Astrocyte of the hippocampus (primary cell): Measurements from ENCODE around the gene KSR2.
A peak's percentile ranks its signal among the peaks of the same experiment; 100 is the strongest.

Source experiments
- DNase-seq: peaks from one replicate; pipeline ENCODE4 v3.0.0; 2011; ENCODE audit warnings: low read depth, low spot score

Gene KSR2

GRCh38 chr12:117580718-117581062 lies 388.1 kb downstream of the KSR2 start:
- no peak for DNase-seq

- no peak for DNase-seq
These were observed 388.6 kb downstream of the KSR2 start for GRCh38 chr12:117580015-117580717.

GRCh38 chr12:117577122-117577657 lies 391.6 kb downstream of the KSR2 start:
- DNase-seq = no peak

- DNase-seq = no peak
These were observed 392.7 kb downstream of the KSR2 start for GRCh38 chr12:117576053-117576452.

GRCh38 chr12:117574655-117575054 lies 394.1 kb downstream of the KSR2 start:
- DNase-seq = no peak

GRCh38 chr12:117572755-117573154 lies 396.0 kb downstream of the KSR2 start:
- no peak for DNase-seq

- no peak for DNase-seq
These were observed 397.5 kb downstream of the KSR2 start for GRCh38 chr12:117571321-117571720.

GRCh38 chr12:117570608-117571007 lies 398.2 kb downstream of the KSR2 start:
- DNase-seq = no peak

- DNase-seq = no peak
These were observed 401.1 kb downstream of the KSR2 start for GRCh38 chr12:117567644-117568216.

- peak; percentile 20 for DNase-seq
These were observed 403.9 kb downstream of the KSR2 start for GRCh38 chr12:117564881-117565280.

- no peak for DNase-seq
These were observed 405.1 kb downstream of the KSR2 start for GRCh38 chr12:117563706-117564105.

GRCh38 chr12:117563007-117563406 lies 405.8 kb downstream of the KSR2 start:
- DNase-seq = no peak

- DNase-seq = no peak
These were observed 406.8 kb downstream of the KSR2 start for GRCh38 chr12:117561990-117562389.

GRCh38 chr12:117559978-117560377 lies 408.8 kb downstream of the KSR2 start:
- no peak for DNase-seq

GRCh38 chr12:117555889-117556288 lies 412.9 kb downstream of the KSR2 start:
- DNase-seq = no peak

- DNase-seq = peak; percentile 3
These were observed 415.8 kb downstream of the KSR2 start for GRCh38 chr12:117552971-117553370.

- no peak for DNase-seq
These were observed 417.1 kb downstream of the KSR2 start for GRCh38 chr12:117551665-117552064.

GRCh38 chr12:117547209-117547608 lies 421.6 kb downstream of the KSR2 start:
- DNase-seq = no peak

- DNase-seq = no peak
These were observed 423.6 kb downstream of the KSR2 start for GRCh38 chr12:117545216-117545615.

GRCh38 chr12:117540011-117540410 lies 428.8 kb downstream of the KSR2 start:
- no peak for DNase-seq

- DNase-seq = no peak
These were observed 429.9 kb downstream of the KSR2 start for GRCh38 chr12:117538926-117539325.

- DNase-seq = no peak
These were observed 430.6 kb downstream of the KSR2 start for GRCh38 chr12:117538032-117538690.

- DNase-seq = no peak
These were observed 435.1 kb downstream of the KSR2 start for GRCh38 chr12:117533687-117534086.
